H7 (cell line): ENCODE results near the gene DUSP8. TPM values are rescaled to one million over a fixed set of nuclear protein-coding genes. Genes with fewer than 3 reads are reported as not detected.

Experiments used
- DNase-seq: peaks from one replicate; pipeline ENCODE4 v3.0.0; 2012
- H3K27me3 ChIP-seq: 2 replicates; pipeline ENCODE4 v1.6.0; 2011; ENCODE audit warnings: mild to moderate bottlenecking, low read length; ENCODE audit not compliant: control insufficient read depth, insufficient read depth
- H3K36me3 ChIP-seq: replicated peaks from 2 replicates; pipeline ENCODE4 v1.5.1; 2011; ENCODE audit warnings: low read length; ENCODE audit not compliant: control insufficient read depth, insufficient read depth
- H3K4me3 ChIP-seq: 2 replicates; pipeline ENCODE4 v1.5.1; 2011; ENCODE audit warnings: low read depth, mild to moderate bottlenecking, control low read depth, low read length, moderate library complexity; ENCODE audit not compliant: insufficient read depth
- total RNA-seq: library from RNA; depleted of rRNA; stranded (reverse); fragments of >200 nt; shearing (Covaris generic); gene quantifications from 2 replicates; pipeline ENCODE4 v1.2.3, GENCODE V29; 2014

DUSP8 gene
- total RNA-seq, 1 experiment from 2014 or later, result 1.7 TPM

- Histone ChIP-seq H3K36me3 (no peaks in the 10 kb centered on the region), H3K27me3 (peaks cover 1% of the 10 kb centered on the region; the same call in 1 of the 2 replicates), H3K4me3 (no peak overlapping the region)
- DNase-seq, result peak; percentile 98
Measured at GRCh38 chr11:1564535-1565172, 7.4 kb downstream of the DUSP8 start.

GRCh38 chr11:1563697-1564534, 8.2 kb downstream of the DUSP8 start:
- no peaks in the 10 kb centered on the region for H3K27me3 ChIP-seq
- DNase-seq, result no peak
- H3K4me3 ChIP-seq, result no peak overlapping the region
- no peaks in the 10 kb centered on the region for H3K36me3 ChIP-seq

DNA sequence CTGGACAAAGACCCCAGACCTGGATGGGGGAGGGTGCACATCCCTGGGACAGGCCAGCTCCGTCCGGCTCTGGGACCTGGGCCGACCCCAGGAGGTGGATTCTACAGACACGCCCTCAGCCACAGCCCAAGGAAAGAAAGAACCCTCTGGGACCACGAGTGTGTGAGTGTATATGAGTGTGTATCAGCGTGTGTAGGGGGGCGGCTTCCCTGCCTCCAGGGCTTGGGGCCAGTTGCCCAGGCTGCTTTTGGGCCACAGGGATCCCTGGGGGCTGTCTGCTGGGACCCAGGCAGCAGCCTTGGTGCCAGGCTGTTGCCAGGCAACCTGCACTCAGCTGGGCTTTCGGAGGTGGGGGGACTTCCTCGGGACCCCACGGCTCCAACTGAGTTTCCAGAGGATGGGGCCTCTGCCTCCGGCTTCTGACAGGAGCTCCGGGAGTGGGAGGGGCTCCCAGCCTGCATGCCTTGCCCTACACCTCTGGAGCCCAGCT, 8.9 kb downstream of the DUSP8 start:
- peak; percentile 59 for DNase-seq
- no peaks in the 10 kb centered on the region for H3K36me3 ChIP-seq
- no peaks in the 10 kb centered on the region for H3K27me3 ChIP-seq
- no peak overlapping the region for H3K4me3 ChIP-seq

- no peaks in the 10 kb centered on the region for H3K27me3 ChIP-seq
- peak; percentile 54 for DNase-seq
- H3K36me3 ChIP-seq, result no peaks in the 10 kb centered on the region
- no peak overlapping the region for H3K4me3 ChIP-seq
Measured at GRCh38 chr11:1562469-1563148, 9.5 kb downstream of the DUSP8 start.

- peak; percentile 43 for DNase-seq
- Histone ChIP-seq H3K27me3 (no peaks in the 10 kb centered on the region), H3K4me3 (no peak overlapping the region), H3K36me3 (no peaks in the 10 kb centered on the region)
Measured at GRCh38 chr11:1561955-1562354, 10.1 kb downstream of the DUSP8 start.

DNA sequence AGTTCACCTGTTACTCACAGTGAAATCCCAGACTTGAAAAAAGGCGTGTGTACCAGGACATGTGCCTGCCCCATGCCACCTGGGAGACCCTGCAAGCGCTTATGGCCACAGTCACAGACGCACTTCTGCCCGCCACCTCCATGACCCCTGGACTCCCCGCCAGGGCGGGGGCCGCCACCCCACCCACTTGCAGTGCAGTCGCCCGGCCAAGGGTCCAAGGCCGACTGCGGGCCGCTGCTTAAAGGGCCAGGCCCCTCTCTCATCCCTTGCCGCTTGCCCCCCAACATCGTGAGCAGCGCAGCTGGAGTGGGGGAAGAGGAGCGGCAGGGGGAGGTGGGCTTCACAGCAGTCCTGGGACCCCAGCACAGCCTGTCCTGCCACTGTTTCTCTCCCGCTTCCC, 10.8 kb downstream of the DUSP8 start:
- no peak for DNase-seq
- H3K36me3 ChIP-seq, result no peaks in the 10 kb centered on the region
- H3K4me3 ChIP-seq, result no peak overlapping the region
- no peaks in the 10 kb centered on the region; the same call in 1 of the 2 replicates for H3K27me3 ChIP-seq

DNA sequence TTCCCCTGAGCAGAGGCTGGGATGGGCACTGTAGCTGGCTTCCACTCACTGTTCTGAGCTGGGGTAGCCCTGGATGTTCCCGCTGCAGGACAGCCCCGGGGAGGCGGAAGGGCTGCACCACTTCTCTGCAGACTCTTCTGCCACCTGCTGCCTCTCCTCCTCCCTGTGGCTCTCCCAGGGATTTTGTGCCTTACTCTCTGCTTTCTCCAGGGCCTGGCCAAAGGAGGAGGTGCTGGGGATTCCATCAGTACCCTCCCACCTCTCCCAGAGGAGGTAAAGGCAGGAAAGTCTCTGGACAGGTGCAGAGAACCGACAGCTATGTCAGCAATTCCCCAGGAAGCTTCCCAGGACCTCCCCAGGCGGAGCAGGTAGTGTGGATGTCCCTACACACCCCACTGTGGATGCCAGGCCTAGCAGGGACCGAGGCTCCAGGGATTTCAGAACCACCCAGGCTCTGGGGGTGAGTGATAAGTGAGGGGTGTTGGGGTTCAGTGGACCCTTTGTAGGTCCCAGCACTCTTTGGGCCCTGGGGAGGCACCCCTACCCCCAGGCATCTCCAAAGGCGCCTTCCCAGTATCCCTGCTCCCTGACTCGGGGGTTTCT, 11.3 kb downstream of the DUSP8 start:
- H3K4me3 ChIP-seq, result no peak overlapping the region
- peak; percentile 69 for DNase-seq
- no peaks in the 10 kb centered on the region; the same call in 1 of the 2 replicates for H3K27me3 ChIP-seq
- H3K36me3 ChIP-seq, result no peaks in the 10 kb centered on the region

- DNase-seq, result peak; percentile 63
- H3K36me3 ChIP-seq, result no peaks in the 10 kb centered on the region
- no peak overlapping the region for H3K4me3 ChIP-seq
- peaks cover 3% of the 10 kb centered on the region; the same call in 1 of the 2 replicates for H3K27me3 ChIP-seq
Measured at GRCh38 chr11:1560002-1560648, 11.9 kb downstream of the DUSP8 start.

GRCh38 chr11:1559111-1559951, 12.7 kb downstream of the DUSP8 start:
- peak; percentile 97 for DNase-seq
- peaks cover 3% of the 10 kb centered on the region; the same call in 1 of the 2 replicates for H3K27me3 ChIP-seq
- no peak overlapping the region for H3K4me3 ChIP-seq
- H3K36me3 ChIP-seq, result no peaks in the 10 kb centered on the region

- peak; percentile 71 for DNase-seq
- peaks cover 3% of the 10 kb centered on the region; the same call in 1 of the 2 replicates for H3K27me3 ChIP-seq
- H3K36me3 ChIP-seq, result no peaks in the 10 kb centered on the region
- H3K4me3 ChIP-seq, result no peak overlapping the region
Measured at GRCh38 chr11:1558775-1559110, 13.3 kb downstream of the DUSP8 start.

GRCh38 chr11:1557904-1558774, 13.9 kb downstream of the DUSP8 start:
- H3K36me3 ChIP-seq, result no peaks in the 10 kb centered on the region
- no peak overlapping the region for H3K4me3 ChIP-seq
- peaks cover 3% of the 10 kb centered on the region; the same call in 1 of the 2 replicates for H3K27me3 ChIP-seq
- peak; percentile 73 for DNase-seq

DNA sequence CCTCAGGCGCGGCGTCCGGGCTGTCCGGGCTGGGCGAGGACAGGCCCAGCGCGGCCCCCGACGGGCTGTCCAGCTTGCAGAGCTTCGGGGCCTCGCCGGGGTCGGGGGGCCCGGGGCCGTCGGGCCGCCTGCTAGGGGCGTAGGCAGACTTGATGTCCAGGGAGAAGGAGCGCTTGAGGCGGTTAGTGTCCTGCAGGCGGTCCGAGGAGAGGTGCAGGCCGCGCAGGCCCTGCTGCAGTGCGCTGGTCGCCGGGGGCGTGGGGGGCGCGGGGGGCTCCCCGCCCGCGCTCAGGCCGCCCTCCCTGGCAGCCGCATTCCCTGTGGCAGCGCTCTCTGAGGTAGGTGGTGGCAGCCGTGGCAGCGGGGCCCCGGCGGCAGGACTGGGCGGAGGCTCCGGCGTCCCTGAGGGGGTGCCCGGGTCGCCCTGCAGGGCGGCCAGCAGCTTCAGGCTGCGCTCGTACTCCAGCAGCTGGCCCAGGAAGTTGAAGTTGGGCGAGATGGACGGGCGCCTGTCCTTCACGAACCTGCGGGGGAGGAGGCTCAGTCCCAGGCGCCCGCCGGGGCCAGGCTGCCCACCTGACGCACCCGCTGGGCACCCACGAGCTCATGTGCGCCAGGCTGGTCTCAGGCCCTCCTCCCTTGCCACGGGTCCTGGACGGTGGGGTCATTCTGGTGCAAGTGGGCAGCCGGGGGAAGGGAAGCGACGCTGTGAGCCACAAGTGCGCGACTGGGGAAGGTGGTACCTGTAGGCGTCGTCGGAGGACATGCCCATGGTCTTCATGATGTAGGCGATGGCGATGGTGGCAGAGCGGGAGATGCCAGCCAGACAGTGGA, 14.8 kb downstream of the DUSP8 start:
- peaks cover 4% of the 10 kb centered on the region for H3K27me3 ChIP-seq
- DNase-seq, result no peak

More for the DNA sequence above, 14.8 kb downstream of the DUSP8 start:
- H3K36me3 ChIP-seq, result no peaks in the 10 kb centered on the region
- H3K4me3 ChIP-seq, result no peak overlapping the region
